Measurements from ENCODE around the gene MAG. TPM values are rescaled to one million over a fixed set of nuclear protein-coding genes. Genes with fewer than 3 reads are reported as not detected.

MAG gene
- total and polyA plus RNA-seq, 9 of the 15 experiments (the other 6 are each of a cell fraction or from before 2014, with no cell fraction given): 0.11 to 10.0 (median 1.6) TPM

DNA sequence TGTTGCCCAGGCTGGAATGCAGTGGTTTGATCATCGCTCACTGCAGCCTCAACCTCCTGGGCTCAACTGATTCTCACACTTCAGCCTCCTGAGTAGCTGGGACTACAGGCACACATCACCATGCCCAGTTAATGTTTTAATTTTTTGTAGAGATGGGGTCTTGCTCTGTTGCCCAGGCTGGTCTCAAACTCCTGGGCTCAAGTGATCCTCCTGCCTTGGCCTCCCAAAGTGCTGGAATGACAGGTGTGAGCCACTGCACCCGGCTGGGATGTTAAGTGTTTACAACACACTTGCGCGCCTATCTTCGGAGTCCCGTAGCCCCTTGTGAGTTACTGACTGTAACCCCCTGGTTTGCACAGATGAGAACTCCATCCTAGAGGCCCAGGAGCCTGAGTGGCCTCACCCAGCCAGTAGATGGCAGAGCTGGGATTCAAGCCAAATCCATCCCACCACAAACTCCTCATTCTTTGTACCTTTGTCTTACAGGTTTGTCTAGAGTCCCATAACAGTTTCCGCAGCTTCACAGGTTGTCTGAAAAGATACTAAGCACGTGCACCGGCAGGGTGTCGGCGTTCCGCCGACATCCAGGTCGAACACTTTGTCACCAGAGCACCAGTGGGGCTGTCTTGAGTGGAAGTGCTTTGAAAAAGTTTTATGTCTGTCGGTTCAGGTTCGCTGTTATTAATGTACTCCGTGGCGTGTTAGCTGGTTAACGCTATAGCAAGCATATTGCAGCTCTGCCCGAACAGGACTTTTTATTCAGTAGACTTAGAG, 14.7 kb downstream of the MAG start (continued):
- TF ChIP-seq PRPF4 (IDR thresholded peaks at IDR 0.05; ENCODE audit: insufficient read depth, low read depth, low read length, poor library complexity, severe bottlenecking) (no peak), TBP (optimal IDR thresholded peaks at IDR 0.05; ENCODE audit: low read depth, low read length) (no peak), SMARCB1 (IDR thresholded peaks at IDR 0.05; ENCODE audit: insufficient read length, low read depth) (no peak), NCOR1 (IDR thresholded peaks at IDR 0.05) (no peak), BHLHE40 (IDR thresholded peaks at IDR 0.05; ENCODE audit: low read length) (no peak; the same call in 1 of the 2 replicates), NR2C1 (IDR thresholded peaks at IDR 0.05) (no peak), NR2C1 (tag; IDR thresholded peaks at IDR 0.05) (no peak), CSDE1 (IDR thresholded peaks at IDR 0.05) (no peak), TARDBP (IDR thresholded peaks at IDR 0.05) (no peak), ELF1 (tag; IDR thresholded peaks at IDR 0.05) (no peak), PPARD (CRISPR knock-in tag; IDR thresholded peaks at IDR 0.05) (no peak), BRD4 (IDR thresholded peaks at IDR 0.05) (no peak; the same call in 1 of the 2 replicates), CHCHD3 (CRISPR knock-in tag; IDR thresholded peaks at IDR 0.05) (no peak), SREBF2 (CRISPR knock-in tag; IDR thresholded peaks at IDR 0.05) (no peak), ZNF146 (CRISPR knock-in tag; IDR thresholded peaks at IDR 0.05; ENCODE audit: unreplicated experiment) (no peak), HDAC6 (IDR thresholded peaks at IDR 0.05; ENCODE audit: low read depth, low read length) (no peak), HDAC1 (IDR thresholded peaks at IDR 0.05) (peak in 1 of 2 experiments; percentile 32; a peak in 1 of 4 replicates)
- TF ChIP-seq, protein P1, sequence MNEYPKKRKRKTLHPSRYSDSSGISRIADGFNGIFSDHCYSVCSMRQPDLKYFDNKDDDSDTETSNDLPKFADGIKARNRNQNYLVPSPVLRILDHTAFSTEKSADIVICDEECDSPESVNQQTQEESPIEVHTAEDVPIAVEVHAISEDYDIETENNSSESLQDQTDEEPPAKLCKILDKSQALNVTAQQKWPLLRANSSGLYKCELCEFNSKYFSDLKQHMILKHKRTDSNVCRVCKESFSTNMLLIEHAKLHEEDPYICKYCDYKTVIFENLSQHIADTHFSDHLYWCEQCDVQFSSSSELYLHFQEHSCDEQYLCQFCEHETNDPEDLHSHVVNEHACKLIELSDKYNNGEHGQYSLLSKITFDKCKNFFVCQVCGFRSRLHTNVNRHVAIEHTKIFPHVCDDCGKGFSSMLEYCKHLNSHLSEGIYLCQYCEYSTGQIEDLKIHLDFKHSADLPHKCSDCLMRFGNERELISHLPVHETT (CRISPR knock-in tag; conservative IDR thresholded peaks at IDR 0.05 in 1 of 2, IDR thresholded peaks at IDR 0.05 in 1 of 2): no peak
- TF ChIP-seq, protein P2, sequence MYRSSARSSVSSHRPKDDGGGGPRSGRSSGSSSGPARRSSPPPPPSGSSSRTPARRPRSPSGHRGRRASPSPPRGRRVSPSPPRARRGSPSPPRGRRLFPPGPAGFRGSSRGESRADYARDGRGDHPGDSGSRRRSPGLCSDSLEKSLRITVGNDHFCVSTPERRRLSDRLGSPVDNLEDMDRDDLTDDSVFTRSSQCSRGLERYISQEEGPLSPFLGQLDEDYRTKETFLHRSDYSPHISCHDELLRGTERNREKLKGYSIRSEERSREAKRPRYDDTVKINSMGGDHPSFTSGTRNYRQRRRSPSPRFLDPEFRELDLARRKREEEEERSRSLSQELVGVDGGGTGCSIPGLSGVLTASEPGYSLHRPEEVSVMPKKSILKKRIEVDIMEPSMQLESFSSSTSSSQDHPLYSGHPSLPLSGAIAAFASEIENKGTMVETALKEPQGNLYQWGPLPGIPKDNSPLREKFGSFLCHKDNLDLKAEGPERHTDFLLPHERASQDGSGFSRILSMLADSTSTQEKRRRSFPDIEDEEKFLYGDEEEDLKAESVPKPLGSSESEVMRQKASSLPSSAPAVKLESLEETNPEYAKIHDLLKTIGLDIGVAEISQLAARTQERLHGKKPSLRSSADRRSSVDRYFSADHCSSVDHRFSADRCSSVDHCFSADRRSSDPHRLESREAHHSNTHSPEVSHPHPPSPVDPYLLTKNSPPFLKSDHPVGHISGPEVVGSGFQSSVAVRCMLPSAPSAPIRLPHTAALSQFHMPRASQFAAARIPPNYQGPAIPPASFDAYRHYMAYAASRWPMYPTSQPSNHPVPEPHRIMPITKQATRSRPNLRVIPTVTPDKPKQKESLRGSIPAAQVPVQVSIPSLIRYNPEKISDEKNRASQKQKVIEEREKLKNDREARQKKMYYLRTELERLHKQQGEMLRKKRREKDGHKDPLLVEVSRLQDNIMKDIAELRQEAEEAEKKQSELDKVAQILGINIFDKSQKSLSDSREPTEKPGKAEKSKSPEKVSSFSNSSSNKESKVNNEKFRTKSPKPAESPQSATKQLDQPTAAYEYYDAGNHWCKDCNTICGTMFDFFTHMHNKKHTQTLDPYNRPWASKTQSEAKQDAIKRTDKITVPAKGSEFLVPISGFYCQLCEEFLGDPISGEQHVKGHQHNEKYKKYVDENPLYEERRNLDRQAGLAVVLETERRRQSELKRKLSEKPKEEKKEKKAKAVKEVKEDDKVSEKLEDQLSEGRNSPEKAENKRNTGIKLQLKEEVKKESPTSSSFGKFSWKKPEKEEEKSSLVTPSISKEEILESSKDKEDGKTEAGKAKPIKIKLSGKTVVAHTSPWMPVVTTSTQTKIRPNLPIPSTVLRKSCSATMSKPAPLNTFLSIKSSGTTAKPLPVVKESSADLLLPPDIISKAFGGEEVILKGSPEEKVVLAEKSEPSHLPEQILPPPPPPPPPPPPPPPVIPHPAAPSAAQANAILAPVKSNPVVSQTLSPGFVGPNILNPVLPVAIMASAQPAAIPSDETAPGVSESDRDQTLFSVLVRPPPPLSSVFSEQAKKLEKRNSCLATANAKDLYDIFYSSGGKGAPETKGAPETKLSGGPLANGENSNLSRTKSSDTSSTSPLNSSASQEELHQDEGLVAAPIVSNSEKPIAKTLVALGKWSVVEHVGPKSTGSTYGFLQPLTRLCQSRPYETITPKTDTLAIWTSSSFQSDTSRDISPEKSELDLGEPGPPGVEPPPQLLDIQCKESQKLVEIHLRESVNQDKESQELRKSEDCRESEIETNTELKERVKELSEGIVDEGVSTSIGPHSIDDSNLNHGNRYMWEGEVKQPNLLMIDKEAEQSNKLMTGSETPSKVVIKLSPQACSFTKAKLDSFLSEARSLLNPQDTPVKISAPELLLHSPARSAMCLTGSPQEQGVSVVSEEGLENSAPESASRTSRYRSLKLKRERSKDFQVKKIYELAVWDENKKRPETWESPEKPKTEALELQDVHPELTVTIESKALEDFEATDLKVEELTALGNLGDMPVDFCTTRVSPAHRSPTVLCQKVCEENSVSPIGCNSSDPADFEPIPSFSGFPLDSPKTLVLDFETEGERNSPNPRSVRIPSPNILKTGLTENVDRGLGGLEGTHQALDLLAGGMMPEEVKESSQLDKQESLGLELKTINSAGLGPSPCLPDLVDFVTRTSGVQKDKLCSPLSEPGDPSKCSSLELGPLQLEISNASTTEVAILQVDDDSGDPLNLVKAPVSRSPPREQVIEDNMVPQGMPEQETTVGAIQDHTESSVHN (IDR thresholded peaks at IDR 0.05; ENCODE audit: borderline replicate concordance in 1 of 2, low read depth in 1 of 2): 0 out of 4 replicates have a peak, but pooled peaks of 1 of the 2 experiments have one; percentile 12

Data from K562 (cell line).